ENCODE measurements around the gene RTL5. TPM values are rescaled to one million over a fixed set of nuclear protein-coding genes. Genes with fewer than 3 reads are reported as not detected.

The RTL5 gene
- 2.3 to 2.8 TPM (median 2.5 TPM) in 5 replicates for total RNA-seq (2022; extraction: Qiagen RNA extraction; ENCODE audit: low read depth)

DNA sequence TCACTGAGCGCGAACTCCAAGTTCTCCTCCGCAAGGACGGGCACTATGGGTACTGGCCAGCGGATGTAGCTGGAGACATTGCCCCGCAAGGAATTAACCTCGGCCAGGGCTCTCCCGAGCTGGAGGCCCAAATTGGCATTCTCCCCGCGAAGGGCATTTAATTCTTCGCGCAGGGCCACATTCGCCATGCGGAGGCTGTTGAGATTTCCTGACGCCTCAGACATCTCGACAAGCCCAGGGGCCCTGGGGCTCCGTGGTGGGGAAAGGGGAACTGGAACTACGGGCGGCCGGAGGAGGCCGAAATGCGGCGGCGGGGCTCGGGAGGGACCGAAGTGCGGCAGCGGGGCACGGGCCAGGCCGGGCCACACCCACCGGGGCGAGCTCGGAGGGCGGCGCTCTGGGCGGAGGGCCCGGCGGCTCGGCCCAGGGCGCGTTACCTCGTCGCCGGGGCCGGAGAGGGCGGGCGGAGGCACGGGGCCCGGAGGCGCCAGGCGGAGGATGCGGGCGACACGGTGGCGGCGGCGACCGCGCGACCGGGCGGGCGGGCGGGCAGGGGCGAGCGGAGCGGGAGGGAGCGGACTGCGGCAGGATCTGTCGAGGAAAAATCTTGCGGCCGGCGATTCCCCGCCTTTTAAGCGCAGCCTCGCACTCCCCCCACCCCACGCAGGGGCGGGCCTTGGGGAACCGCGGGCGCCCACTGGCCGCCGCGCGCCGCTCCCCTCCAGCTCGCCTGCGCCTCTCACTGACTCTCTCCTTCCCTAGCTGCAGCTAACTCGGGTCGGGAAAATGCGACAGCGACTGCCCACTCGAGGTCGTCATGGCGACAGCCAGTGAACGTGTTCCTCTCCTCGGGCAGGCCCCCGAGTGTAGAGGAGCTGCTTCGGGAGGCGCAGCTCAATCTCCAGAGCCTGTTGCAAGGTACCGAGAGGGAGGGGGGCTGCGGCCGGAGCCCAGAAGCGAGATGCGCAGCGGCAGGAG lies at the start of gene RTL5:
Gene RTL5 (minus strand): TSS at position 599 of the 978 bp plus-strand sequence.

Other genes starting within 250 kb of the RTL5 start
- gene NHSL2, start 221.1 kb downstream of the RTL5 start, total RNA-seq (2022; extraction: Qiagen RNA extraction; ENCODE audit: low read depth), result 0.32 to 0.45 TPM (median 0.37 TPM) in 5 replicates
- gene PIN4, start 49.8 kb upstream of the RTL5 start, total RNA-seq (2022; extraction: Qiagen RNA extraction; ENCODE audit: low read depth), result 30.3 to 60.9 TPM (median 35.0 TPM) in 5 replicates
- 12.4 to 16.0 TPM (median 14.3 TPM) in 5 replicates for gene ERCC6L, start 107.1 kb upstream of the RTL5 start, total RNA-seq (2022; extraction: Qiagen RNA extraction; ENCODE audit: low read depth)
- gene RPS4X, start 145.3 kb upstream of the RTL5 start, total RNA-seq (2022; extraction: Qiagen RNA extraction; ENCODE audit: low read depth), result 1,507 to 2,075 TPM (median 1,544 TPM) in 5 replicates
- gene CITED1, start 174.0 kb upstream of the RTL5 start, total RNA-seq (2022; extraction: Qiagen RNA extraction; ENCODE audit: low read depth), result 0.83 to 1.7 TPM (median 1.3 TPM) in 5 replicates